Measurements from ENCODE around the gene ID1.

- TF ChIP-seq CTCF (IDR thresholded peaks at IDR 0.05) (no peak), POLR2A (IDR thresholded peaks at IDR 0.05) (no peak)
Observed at GRCh38 chr20:31652917-31653396, 47.9 kb downstream of the ID1 start.
